GM23338 (cell line): ENCODE data around the gene DYRK3. TPM values are rescaled to one million over a fixed set of nuclear protein-coding genes. Genes with fewer than 3 reads are reported as not detected.
"Not testable (repeated sequence)": the region's sequence is repeated elsewhere in the genome, so short reads cannot be mapped to it uniquely, and the experiment has no call there.

Source experiments
- ATAC-seq: fragments of 200-7000 bp; cut with Tn5 transposase; 3 replicates; pipeline ENCODE4 v1.9.1; 2020
- DNase-seq: peaks from one replicate; pipeline ENCODE4 v3.0.0-alpha.2; 2015; ENCODE audit warnings: low spot score
- H2AFZ ChIP-seq: fragments of 200-600 bp; sonication (generic); 2 replicates; pipeline ENCODE4 v1.8.0; 2016; ENCODE audit warnings: antibody characterized with exemption, mild to moderate bottlenecking, moderate library complexity
- H3F3A ChIP-seq: fragments of 200-600 bp; sonication (generic); replicated peaks from 2 replicates; pipeline ENCODE4 v1.8.0; 2017; ENCODE audit warnings: antibody characterized with exemption, mixed run types, low read depth
- H3K27ac ChIP-seq: fragments of 200-600 bp; sonication (generic); 2 replicates; pipeline ENCODE4 v1.6.1; 2016; ENCODE audit warnings: low read depth
- H3K27me3 ChIP-seq: fragments of 200-600 bp; sonication (generic); 2 replicates; pipeline ENCODE4 v1.8.0; 2016; ENCODE audit warnings: mild to moderate bottlenecking, mixed run types, moderate library complexity; ENCODE audit not compliant: insufficient read depth
- H3K36me3 ChIP-seq: fragments of 200-600 bp; sonication (generic); 2 replicates; pipeline ENCODE4 v1.8.0; 2016; ENCODE audit warnings: mild to moderate bottlenecking; ENCODE audit not compliant: insufficient read depth
- H3K4me1 ChIP-seq: fragments of 200-600 bp; sonication (generic); 2 replicates; pipeline ENCODE4 v1.8.0; 2016; ENCODE audit warnings: mild to moderate bottlenecking, moderate library complexity; ENCODE audit not compliant: insufficient read depth
- H3K4me2 ChIP-seq: fragments of 200-600 bp; sonication (generic); 2 replicates; pipeline ENCODE4 v1.7.1; 2017; ENCODE audit warnings: mixed run types
- H3K4me3 ChIP-seq: fragments of 200-600 bp; sonication (generic); 2 replicates; pipeline ENCODE4 v1.6.1; 2016; ENCODE audit warnings: mixed run types
- H3K79me2 ChIP-seq: fragments of 200-600 bp; sonication (generic); replicated peaks from 2 replicates; pipeline ENCODE4 v1.8.0; 2017; ENCODE audit warnings: mild to moderate bottlenecking; ENCODE audit not compliant: insufficient read depth
- H3K9me2 ChIP-seq: fragments of 200-600 bp; sonication (generic); 2 replicates; pipeline ENCODE4 v1.8.0; 2017; ENCODE audit not compliant: insufficient read depth
- H4K20me1 ChIP-seq: fragments of 200-600 bp; sonication (generic); replicated peaks from 2 replicates; pipeline ENCODE4 v1.8.0; 2017; ENCODE audit warnings: mild to moderate bottlenecking; ENCODE audit not compliant: insufficient read depth
- H3K27ac Mint-ChIP-seq: 2 replicates; pipeline ENCODE4 v1.8.0; 2020; ENCODE audit warnings: inconsistent platforms, mild to moderate bottlenecking, moderate library complexity, mixed read lengths
- H3K27me3 Mint-ChIP-seq: 3 replicates; pipeline ENCODE4 v1.8.0; 2022; ENCODE audit warnings: low read depth, mild to moderate bottlenecking, moderate library complexity, mixed read lengths, inconsistent platforms; ENCODE audit not compliant: insufficient read depth, poor library complexity
- H3K36me3 Mint-ChIP-seq: 3 replicates; pipeline ENCODE4 v1.8.0; 2021; ENCODE audit warnings: low read depth, mild to moderate bottlenecking, inconsistent platforms, moderate library complexity, mixed read lengths
- H3K4me1 Mint-ChIP-seq: 3 replicates; pipeline ENCODE4 v1.8.0; 2020; ENCODE audit warnings: mild to moderate bottlenecking, inconsistent platforms, mixed read lengths
- H3K4me3 Mint-ChIP-seq: 3 replicates; pipeline ENCODE4 v1.8.0; 2021; ENCODE audit warnings: moderate library complexity, mild to moderate bottlenecking, inconsistent platforms, mixed read lengths
- H3K9me3 Mint-ChIP-seq: 3 replicates; pipeline ENCODE4 v1.8.0; 2020; ENCODE audit warnings: moderate library complexity, mild to moderate bottlenecking, inconsistent platforms, mixed read lengths
- CREB1 ChIP-seq: fragments of 250-450 bp; sonication (Bioruptor Pico); IDR thresholded peaks from 2 replicates; pipeline ENCODE4 v1.5.0; 2020; ENCODE audit warnings: low read depth, mild to moderate bottlenecking, moderate library complexity
- CTCF ChIP-seq, 2 experiments: fragments of 200-600 bp in 1 of 2; sonication (generic) in 1 of 2; conservative IDR thresholded peaks; 2 replicates each; pipeline versions ENCODE4 v1.5.1 to v1.6.1; 2016 to 2017; ENCODE audit warnings: antibody characterized with exemption in 2 of 2, low read depth in 2 of 2, mild to moderate bottlenecking in 2 of 2, moderate library complexity in 1 of 2
- ETS1 ChIP-seq: IDR thresholded peaks from 2 replicates; pipeline ENCODE4 v1.6.1; 2016; ENCODE audit warnings: antibody characterized with exemption
- EZH2 ChIP-seq: fragments of 200-600 bp; sonication (generic); IDR thresholded peaks from one replicate; pipeline ENCODE4 v1.8.0; 2017; ENCODE audit warnings: antibody characterized with exemption, mild to moderate bottlenecking, low read depth; ENCODE audit not compliant: unreplicated experiment
- JUNB ChIP-seq: IDR thresholded peaks from one replicate; pipeline ENCODE4 v1.6.1; 2016; ENCODE audit warnings: antibody characterized with exemption; ENCODE audit not compliant: unreplicated experiment
- REST ChIP-seq: IDR thresholded peaks from one replicate; pipeline ENCODE4 v1.6.1; 2018; ENCODE audit warnings: antibody characterized with exemption; ENCODE audit not compliant: unreplicated experiment
- ZNF331 ChIP-seq: fragments of 250-450 bp; sonication (Bioruptor Pico); IDR thresholded peaks from 2 replicates; pipeline ENCODE4 v1.5.0; 2020; ENCODE audit warnings: low read depth, mild to moderate bottlenecking, moderate library complexity
- polyA plus RNA-seq: library from polyadenylated mRNA; unstranded; fragments of >200 nt; fragmentation: Nextera tagmentation; extraction: Ambion mirVana; gene quantifications from 2 replicates; pipeline ENCODE4 v1.2.1, GENCODE V29; 2016
- total RNA-seq: library from RNA; depleted of rRNA; stranded (reverse); fragments of >200 nt; shearing (Covaris generic); gene quantifications from 2 replicates; pipeline ENCODE4 v1.2.3, GENCODE V29; 2014

Gene DYRK3
- total and polyA plus RNA-seq, 2 experiments from 2014 or later = 2.9 to 9.5 TPM

- TF ChIP-seq REST (no peak), ETS1 (no peak), CTCF (conservative IDR thresholded peaks at IDR 0.05; ENCODE audit: low read depth in 2 of 2) (no peak), EZH2 (no peak)
These were observed 2.3 kb downstream of the DYRK3 start (continued) for GRCh38 chr1:206637605-206638004.

GRCh38 chr1:206642074-206642473 is 6.7 kb downstream of the DYRK3 start:
- not testable (repeated sequence) for ATAC-seq, DNase-seq, H3K36me3 ChIP-seq, H3K27me3 Mint-ChIP-seq, H3K4me2 ChIP-seq, H3K9me3 Mint-ChIP-seq, H2AFZ ChIP-seq, H3K27me3 ChIP-seq, H3K9me2 ChIP-seq, H3K27ac Mint-ChIP-seq, H3K36me3 Mint-ChIP-seq, H3F3A ChIP-seq, H4K20me1 ChIP-seq, H3K4me3 Mint-ChIP-seq, H3K79me2 ChIP-seq, H3K4me3 ChIP-seq, H3K4me1 ChIP-seq, H3K27ac ChIP-seq
- H3K4me1 Mint-ChIP-seq = peaks cover 13% of the 10 kb centered on the region

- Mint-ChIP-seq H3K36me3 (peaks cover 7% of the 10 kb centered on the region), H3K27me3 (peaks cover 2% of the 10 kb centered on the region), H3K4me1 (peaks cover 11% of the 10 kb centered on the region; the same call in 2 of the 3 replicates), H3K4me3 (no peak overlapping the region), H3K27ac (no peak overlapping the region), H3K9me3 (no peaks in the 10 kb centered on the region)
- H3K27me3 ChIP-seq = no peaks in the 10 kb centered on the region
- H3K4me3 ChIP-seq = no peak overlapping the region
- no peaks in the 10 kb centered on the region for H4K20me1 ChIP-seq
- DNase-seq = no peak
- 0 out of 2 replicates have a peak, but pooled peaks cover 3% of the 10 kb centered on the region for H3K36me3 ChIP-seq
- ATAC-seq = no peak
- H3K79me2 ChIP-seq = no peaks in the 10 kb centered on the region
- H3K27ac ChIP-seq = no peak overlapping the region
- peaks cover 5% of the 10 kb centered on the region; the same call in 1 of the 2 replicates for H3K4me1 ChIP-seq
- H3K4me2 ChIP-seq = no peak overlapping the region
- 0 out of 2 replicates have a peak, but pooled peaks cover 9% of the 10 kb centered on the region for H3K9me2 ChIP-seq
- no peaks in the 10 kb centered on the region for H3F3A ChIP-seq
- H2AFZ ChIP-seq = no peak overlapping the region
- TF ChIP-seq ZNF331 (CRISPR knock-in tag) (no peak), CREB1 (CRISPR knock-in tag) (no peak), JUNB (no peak)
These were observed 7.9 kb downstream of the DYRK3 start for GRCh38 chr1:206643118-206643698.
